ENCODE data around the gene SERINC4. TPM values are rescaled to one million over a fixed set of nuclear protein-coding genes. Genes with fewer than 3 reads are reported as not detected.
"Not testable (repeated sequence)": the region's sequence is repeated elsewhere in the genome, so short reads cannot be mapped to it uniquely, and the experiment has no call there.

The SERINC4 gene
- total and polyA plus RNA-seq, 9 of the 15 experiments (the other 6 are each of a cell fraction or from before 2014, with no cell fraction given), result 0.14 to 0.86 (median 0.18) TPM; not detected in 2

- TF ChIP-seq THAP12 (CRISPR knock-in tag; IDR thresholded peaks at IDR 0.05) (peak; percentile 97), EGR1 (conservative IDR thresholded peaks at IDR 0.05) (peak; percentile 71), POLR2AphosphoS5 (IDR thresholded peaks at IDR 0.05; ENCODE audit: control insufficient read depth, insufficient read depth, low read depth, low read length) (peak; percentile 68), PHF21A (IDR thresholded peaks at IDR 0.05; ENCODE audit: borderline replicate concordance, low read depth) (peak; percentile 23; the same call in 1 of the 2 replicates), POLR2A (conservative IDR thresholded peaks at IDR 0.05) (peak; percentile 92), ELF1 (tag; IDR thresholded peaks at IDR 0.05) (peak; percentile 54), MYC (IDR thresholded peaks at IDR 0.05; ENCODE audit: low read depth, low read length) (peak; percentile 85), MYC (CRISPR knock-in tag; IDR thresholded peaks at IDR 0.05; ENCODE audit: borderline replicate concordance, low read depth) (0 out of 2 replicates have a peak, but pooled peaks have one; percentile 46), RBM22 (IDR thresholded peaks at IDR 0.05; ENCODE audit: low read depth, low read length, poor library complexity, severe bottlenecking) (peak; percentile 92), SUPT5H (IDR thresholded peaks at IDR 0.05) (peak; percentile 92), HMGXB4 (CRISPR knock-in tag; IDR thresholded peaks at IDR 0.05) (peak; percentile 69), FOXA3 (CRISPR knock-in tag; conservative IDR thresholded peaks at IDR 0.05 in 1 of 2, IDR thresholded peaks at IDR 0.05 in 1 of 2) (0 out of 4 replicates have a peak, but pooled peaks of 1 of the 2 experiments have one; percentile 34), CCNT2 (IDR thresholded peaks at IDR 0.05; ENCODE audit: borderline replicate concordance, extremely low read depth, insufficient read length, low read depth, low read length) (peak; percentile 54), CBX1 (IDR thresholded peaks at IDR 0.05; ENCODE audit: low read depth) (peak; percentile 71; the same call in 1 of the 2 replicates), TOE1 (IDR thresholded peaks at IDR 0.05; ENCODE audit: borderline replicate concordance) (peak; percentile 19; the same call in 1 of the 2 replicates), CXXC5 (CRISPR knock-in tag; IDR thresholded peaks at IDR 0.05) (peak; percentile 82)
- TF ChIP-seq, protein P1, sequence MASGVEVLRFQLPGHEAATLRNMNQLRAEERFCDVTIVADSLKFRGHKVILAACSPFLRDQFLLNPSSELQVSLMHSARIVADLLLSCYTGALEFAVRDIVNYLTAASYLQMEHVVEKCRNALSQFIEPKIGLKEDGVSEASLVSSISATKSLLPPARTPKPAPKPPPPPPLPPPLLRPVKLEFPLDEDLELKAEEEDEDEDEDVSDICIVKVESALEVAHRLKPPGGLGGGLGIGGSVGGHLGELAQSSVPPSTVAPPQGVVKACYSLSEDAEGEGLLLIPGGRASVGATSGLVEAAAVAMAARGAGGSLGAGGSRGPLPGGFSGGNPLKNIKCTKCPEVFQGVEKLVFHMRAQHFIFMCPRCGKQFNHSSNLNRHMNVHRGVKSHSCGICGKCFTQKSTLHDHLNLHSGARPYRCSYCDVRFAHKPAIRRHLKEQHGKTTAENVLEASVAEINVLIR (CRISPR knock-in tag; IDR thresholded peaks at IDR 0.05), result 0 out of 2 replicates have a peak, but pooled peaks have one; percentile 33
- not testable (repeated sequence) for TF ChIP-seq TOE1 (CRISPR knock-in tag; IDR thresholded peaks at IDR 0.05; ENCODE audit: borderline replicate concordance, low read depth)
- TF ChIP-seq, protein P2, sequence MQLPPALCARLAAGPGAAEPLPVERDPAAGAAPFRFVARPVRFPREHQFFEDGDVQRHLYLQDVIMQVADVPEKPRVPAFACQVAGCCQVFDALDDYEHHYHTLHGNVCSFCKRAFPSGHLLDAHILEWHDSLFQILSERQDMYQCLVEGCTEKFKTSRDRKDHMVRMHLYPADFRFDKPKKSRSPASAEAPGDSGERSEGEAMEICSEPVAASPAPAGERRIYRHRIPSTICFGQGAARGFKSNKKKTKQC (CRISPR knock-in tag; IDR thresholded peaks at IDR 0.05), result peak; percentile 65; the same call in 1 of the 2 replicates
Observed at GRCh38 chr15:43746245-43746902, 53.6 kb downstream of the SERINC4 start, which contains the start of gene PDIA3 (continued).
